Cerebellar nuclear complex (tissue), 1 donor: Measurements from ENCODE around the gene STMND1.

Experiments
- DNase-seq, 2 experiments: peaks; one replicate each; lab custom pipeline; 2025; lab: John Stamatoyannopoulos, UW

STMND1 gene

DNA sequence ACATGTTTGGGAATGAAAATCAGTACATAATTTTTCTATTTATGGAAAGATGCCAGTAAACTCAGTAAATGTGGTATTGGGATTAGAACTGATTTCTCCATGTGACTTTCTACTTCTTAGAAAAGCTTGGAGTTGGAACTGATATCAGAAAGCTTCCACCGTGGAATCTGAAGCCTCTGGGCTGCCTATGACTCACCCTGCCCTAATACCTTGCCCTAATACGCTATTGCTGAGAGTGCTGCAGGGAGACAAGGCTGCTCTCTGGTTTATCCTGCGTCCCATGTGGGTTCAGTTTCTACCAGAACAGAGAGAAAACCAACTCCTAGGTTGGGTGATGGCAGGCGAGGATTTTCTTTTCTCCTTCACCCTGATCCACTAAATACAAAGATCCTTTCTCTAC lies 3.3 kb upstream of the STMND1 start:
- no peak for DNase-seq

GRCh38 chr6:17099401-17100059 lies 2.3 kb upstream of the STMND1 start:
- no peak for DNase-seq

GRCh38 chr6:17100806-17101205 lies 1.0 kb upstream of the STMND1 start:
- DNase-seq = no peak

DNA sequence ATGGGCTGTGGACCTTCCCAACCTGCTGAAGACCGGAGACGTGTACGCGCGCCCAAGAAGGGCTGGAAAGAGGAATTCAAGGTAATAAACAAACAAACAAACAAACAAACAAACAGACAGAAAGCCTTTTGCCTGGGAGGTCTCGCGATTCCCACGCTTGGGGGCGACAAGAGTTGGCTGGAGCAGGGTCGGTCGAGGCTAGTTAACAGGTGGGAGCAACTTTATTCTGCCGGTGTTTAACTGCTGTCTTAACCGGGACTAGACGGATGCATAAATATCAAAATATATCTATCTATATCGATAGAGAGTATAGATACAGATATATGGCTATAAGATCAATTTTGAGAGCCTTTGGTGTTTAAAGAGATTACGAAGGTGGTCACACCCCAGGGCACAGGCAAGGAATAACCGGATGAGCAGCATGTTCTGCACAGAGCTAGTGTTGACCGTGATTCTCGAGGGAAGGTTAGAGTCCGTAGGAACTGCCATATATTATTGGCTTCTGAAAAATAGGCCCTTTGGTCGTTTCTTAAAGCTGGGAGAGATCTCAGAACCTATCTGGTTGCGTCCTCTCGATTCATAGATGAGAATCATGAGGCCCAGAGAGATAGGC lies 514 bp downstream of the STMND1 start:
- DNase-seq = no peak

DNA sequence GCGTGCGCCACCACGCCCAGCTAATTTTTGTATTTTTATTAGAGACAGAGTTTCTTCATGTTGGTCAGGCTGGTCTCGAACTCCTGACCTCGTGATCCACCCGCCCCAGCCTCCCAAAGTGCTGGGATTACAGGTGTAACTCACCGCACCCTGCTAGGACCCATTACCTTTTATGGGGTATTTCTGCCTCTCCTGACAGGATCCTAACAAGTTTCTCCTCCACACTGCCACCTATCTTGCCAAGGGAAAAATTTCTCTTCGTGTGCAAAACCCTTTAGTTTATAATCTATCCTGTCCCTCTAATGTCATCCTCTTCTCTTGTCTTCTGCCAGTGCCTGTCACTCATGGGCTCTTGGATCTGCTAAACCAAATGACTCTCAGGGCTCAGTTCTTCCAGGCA lies 1.9 kb downstream of the STMND1 start:
- no peak for DNase-seq

GRCh38 chr6:17107863-17108262 lies 6.0 kb downstream of the STMND1 start:
- DNase-seq = no peak

GRCh38 chr6:17115251-17116116 lies 13.6 kb downstream of the STMND1 start:
- no peak for DNase-seq

- no peak for DNase-seq
Measured at GRCh38 chr6:17116117-17116440, 14.2 kb downstream of the STMND1 start.

DNA sequence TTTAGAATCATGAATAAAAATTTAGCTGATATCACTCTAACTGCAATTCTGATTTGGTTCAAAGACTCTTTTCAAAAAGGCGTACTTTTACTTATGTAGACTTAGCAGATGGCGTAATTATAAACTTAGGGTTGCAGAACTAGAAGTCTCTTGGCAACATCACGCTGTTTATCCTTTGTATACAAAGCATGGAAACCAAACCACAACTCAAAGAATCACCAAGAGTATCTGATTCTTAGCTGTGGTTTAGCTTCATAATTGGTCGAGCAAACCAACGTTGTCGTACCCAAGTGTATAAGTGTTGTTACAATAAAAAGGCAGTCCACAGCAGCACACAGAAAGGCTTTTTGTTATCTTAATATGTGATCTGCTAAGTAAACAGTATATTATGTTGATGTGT lies 18.2 kb downstream of the STMND1 start:
- DNase-seq = no peak

GRCh38 chr6:17125407-17125806 lies 23.6 kb downstream of the STMND1 start:
- DNase-seq = no peak

DNA sequence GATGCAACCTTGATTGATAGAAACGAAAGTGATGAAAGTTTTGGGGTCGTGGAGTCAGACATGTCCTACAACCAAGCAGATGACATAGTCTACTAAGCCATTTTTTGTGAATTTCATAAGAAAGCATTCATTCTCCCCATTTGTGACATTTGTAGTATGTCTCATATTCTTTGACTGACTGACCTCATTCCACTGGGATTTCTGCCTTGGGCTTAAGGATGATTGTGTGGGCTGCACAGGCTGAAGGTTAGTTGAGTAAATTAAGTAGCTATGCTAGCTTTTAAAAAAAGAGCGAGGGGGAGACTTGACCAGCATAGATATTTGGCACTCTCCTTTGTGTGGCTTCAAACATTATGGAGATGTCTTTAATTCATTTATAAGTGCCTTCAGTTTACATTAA lies 28.9 kb downstream of the STMND1 start:
- no peak for DNase-seq

GRCh38 chr6:17132967-17133366 lies 31.1 kb downstream of the STMND1 start:
- DNase-seq = no peak

DNA sequence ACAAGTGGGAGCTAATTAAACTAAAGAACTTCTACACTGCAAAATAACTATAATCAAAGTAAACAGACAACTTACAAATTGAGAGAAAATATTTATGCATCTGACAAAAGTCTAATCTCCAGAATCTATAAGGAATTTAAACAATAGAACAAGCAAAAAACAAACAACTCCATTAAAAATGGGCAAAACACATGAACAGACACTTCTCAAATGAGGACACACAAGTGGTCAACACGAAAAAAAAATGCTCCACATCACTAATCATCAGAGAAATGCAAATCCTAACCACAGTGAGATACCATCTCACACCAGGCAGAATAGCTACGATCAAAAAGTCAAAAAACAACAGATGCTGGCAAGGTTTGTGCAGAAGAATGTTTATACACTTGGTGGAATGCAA lies 36.2 kb downstream of the STMND1 start:
- DNase-seq = no peak

DNA sequence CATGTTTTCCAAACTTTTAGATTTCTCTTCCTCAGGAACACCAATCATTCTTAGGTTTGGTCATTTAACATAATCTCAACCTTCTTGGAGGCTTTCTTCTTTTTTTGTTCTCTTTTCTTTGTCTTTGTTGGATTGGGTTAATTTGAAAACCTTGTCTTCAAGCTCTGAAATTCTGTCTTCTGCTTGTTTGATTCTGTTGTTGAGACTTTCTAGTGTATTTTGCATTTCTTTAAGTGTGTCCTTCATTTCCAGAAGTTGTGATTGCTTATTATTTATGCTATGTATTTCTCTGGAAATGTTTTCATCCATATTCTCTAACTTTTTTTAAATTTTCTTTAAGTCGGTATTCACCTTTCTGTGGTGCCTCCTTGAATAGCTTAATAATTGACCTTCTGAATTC lies 42.2 kb downstream of the STMND1 start:
- DNase-seq = no peak

DNA sequence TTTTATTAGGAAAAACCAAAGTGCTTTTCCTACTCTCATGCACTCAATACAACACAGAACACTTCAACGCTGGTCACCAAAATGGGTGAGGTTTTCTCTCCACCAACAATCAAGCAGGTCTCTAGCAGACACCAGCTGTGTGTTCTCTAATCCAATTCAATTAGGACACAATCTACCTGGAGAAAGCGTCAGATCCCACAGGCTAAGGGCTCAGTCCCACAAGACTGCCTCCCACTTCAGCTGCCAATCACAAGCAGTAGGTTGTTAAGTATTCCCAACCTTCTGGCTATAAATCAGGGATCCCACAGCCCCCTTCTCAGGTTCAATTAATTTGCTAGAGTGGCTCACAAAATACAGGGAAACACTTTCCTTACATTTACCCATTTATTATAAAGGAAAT lies 47.7 kb downstream of the STMND1 start:
- no peak for DNase-seq

GRCh38 chr6:17150096-17150495 lies 48.2 kb downstream of the STMND1 start:
- no peak for DNase-seq

- DNase-seq = no peak
Measured at GRCh38 chr6:17151888-17152287, 50.0 kb downstream of the STMND1 start.

- no peak for DNase-seq
Measured at GRCh38 chr6:17152703-17153102, 50.9 kb downstream of the STMND1 start.

DNA sequence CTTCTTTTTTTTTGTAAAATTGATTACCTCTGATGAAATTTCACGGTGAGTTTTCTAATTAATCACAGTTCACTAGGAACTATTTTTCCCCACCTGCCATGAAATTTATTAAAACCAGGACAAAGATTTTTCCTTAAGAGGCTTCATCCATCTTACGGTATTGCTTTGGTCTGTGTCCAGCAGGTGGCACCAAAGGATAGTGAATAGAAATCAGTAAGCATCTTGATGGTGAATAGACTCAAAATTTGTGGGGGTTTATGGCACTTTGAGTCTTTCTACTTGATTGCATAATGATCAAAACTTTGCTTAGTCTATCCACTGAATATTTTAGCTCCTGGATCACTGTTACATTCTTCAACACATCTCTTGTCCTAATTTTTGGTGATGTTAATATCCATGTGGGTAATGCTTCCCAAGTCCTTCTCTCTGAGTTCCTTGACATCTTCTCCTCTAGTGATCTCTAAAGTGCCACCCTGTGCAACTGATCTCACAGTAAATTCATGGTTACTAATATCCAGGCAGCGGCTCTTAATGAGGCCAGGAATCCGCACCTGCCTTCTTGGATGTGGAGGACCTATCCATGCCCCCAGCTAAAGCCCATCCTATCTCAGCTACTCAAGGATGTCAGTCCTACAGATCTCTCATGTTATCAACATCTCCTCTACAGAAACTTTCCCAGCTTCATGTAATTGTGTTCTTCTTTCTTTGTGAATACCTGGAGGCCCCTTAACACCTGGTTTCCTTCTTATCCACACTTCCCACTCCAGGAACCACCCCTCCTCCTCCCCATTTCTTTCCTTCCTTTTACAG lies 54.5 kb downstream of the STMND1 start:
- DNase-seq = peak in 1 of 2 experiments; percentile 57

DNA sequence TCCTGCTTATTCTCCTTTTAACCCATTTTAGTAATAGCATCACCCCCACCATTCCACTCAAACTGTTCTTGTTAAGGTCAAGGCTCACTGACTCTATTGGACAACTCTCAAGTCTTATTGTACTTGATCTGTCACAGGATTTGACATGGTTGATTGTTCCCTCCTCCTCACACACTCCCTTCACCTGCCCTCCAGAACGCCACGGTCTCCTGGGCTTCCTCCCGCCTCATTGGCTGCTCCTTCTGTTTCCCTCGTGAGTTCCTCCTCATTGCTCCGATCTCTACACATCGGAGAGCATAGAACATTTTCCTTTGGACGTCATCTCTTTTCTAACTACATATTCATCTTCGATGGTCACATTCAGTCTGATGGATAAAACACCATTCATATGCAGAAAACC lies 55.1 kb downstream of the STMND1 start:
- no peak for DNase-seq

DNA sequence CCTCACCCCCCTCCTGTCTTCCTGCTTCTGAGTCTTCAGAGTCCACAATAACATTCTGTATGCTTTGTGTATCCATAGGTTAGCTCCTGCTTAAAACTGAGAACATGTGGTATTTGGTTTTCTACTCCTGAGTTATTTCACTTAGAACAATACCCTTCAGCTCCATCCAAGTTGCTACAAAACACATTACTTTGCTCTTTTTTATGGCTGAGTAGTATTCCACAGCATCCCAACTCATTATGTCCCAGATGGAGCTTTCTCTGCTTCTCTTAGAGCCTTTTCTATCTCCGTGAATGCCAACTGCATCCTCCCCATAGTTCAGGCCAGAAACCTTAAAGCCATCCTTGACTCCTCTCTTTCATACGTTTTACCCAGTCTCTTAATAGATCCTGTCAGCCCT lies 55.8 kb downstream of the STMND1 start:
- DNase-seq = no peak

DNA sequence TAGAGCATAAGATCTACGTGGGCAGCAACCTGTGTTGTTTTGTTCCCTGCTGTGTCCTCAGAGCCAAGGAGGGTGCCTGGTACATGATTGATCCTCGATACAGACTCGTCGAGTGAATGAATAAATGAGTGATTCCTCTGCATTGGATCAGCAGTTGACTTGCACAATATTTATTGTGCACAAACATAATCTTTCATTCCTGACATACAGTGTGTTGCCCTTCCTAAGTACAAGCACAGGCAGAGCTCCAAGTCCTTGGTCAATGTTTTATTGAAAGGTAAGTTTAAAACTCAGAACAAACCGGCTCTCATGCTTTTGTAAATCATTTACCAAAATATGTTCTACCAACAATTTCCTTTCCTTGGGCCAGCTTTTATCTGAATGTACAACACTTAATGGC lies 57.4 kb downstream of the STMND1 start:
- DNase-seq = no peak
